ENCODE measurements around the gene RAPGEF1.

Gene RAPGEF1

DNA sequence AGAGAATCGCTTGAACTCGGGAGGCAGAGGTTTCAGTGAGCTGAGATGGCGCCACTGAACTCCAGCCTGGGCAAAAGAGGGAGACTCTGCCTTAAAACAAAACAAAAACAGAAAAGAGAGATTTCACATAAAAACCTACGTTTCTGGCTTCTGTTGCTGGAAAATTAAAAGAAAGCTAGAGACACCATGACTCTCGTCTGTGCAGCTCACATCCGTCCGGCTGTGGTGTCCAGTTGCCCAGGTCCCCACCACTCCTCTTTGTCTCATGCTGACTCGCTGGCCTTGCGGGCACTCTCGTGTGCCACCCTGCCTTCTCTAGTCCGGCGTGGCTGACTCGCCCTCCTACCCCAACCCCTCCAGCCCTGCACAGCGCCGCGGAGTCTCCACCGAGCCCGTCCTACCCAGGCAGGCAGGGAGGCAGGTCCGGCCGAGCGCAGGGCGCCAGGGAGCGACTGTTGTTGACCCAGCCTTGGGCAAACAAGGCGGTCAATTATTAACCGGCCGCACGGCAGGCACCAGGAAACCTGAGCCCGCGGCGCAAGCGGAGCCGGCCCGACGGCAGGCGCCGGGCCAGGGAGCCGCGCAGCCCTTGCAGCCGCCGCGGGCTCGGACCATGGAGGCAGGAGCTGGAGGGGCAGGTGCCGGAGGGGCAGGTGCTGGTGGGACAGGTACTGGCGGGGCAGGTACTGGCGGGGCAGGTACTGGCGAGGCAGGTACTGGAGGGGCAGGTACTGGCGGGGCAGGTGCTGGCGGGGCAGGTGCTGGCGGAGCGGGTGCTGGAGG is 194.7 kb downstream of the RAPGEF1 start, which contains the start of gene PRRT1B:
Gene PRRT1B, plus strand, starts transcription at position 521 of the 783 bp plus-strand sequence. Its CDS starts 93 bp downstream, at position 614.
- DNase-seq (ENCODE audit: low read depth in 2 of 3, low spot score in 1 of 3), result no peak

- no peak for DNase-seq (ENCODE audit: low read depth in 2 of 3, low spot score in 1 of 3)
Observed at GRCh38 chr9:131543141-131543540, 196.7 kb downstream of the RAPGEF1 start.

DNA sequence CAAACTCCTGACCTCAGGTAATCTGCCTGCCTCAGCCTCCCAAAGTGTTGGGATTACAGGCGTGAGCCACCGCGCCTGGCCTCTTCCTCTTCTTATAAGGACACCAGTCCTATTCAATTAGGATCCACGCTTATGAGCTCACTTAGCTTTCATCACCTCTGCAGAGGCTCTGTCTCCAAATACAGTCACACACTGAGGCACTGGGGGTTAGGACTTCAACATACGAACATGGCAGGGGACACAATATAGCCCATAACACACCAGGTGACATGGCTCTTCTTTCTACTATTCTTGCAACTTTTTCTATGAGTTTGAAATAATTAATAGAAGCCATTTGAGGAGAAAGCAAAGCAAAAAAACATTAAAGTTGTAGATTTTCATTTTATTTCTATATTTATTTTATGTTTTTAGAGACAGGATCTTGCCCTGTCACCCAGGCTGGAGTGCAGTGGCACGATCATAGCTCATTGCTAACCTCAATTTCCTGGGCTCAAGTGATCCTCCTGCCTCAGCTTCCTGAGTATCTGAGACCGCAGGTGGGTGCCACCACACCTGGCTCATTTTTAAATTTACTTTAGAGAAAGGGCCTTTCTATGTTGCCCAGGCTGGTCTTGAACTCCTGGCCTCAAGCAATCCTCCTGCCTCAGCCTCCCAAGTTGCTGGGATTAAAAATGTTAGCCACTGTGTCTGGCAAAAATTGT is 200.5 kb downstream of the RAPGEF1 start:
- no peak for DNase-seq (ENCODE audit: low read depth in 2 of 3, low spot score in 1 of 3)

- no peak for DNase-seq (ENCODE audit: low read depth in 2 of 3, low spot score in 1 of 3)
Observed at GRCh38 chr9:131537946-131538345, 201.9 kb downstream of the RAPGEF1 start.

- DNase-seq (ENCODE audit: low read depth in 2 of 3, low spot score in 1 of 3), result no peak
Observed at GRCh38 chr9:131534721-131535237, 205.1 kb downstream of the RAPGEF1 start.

DNA sequence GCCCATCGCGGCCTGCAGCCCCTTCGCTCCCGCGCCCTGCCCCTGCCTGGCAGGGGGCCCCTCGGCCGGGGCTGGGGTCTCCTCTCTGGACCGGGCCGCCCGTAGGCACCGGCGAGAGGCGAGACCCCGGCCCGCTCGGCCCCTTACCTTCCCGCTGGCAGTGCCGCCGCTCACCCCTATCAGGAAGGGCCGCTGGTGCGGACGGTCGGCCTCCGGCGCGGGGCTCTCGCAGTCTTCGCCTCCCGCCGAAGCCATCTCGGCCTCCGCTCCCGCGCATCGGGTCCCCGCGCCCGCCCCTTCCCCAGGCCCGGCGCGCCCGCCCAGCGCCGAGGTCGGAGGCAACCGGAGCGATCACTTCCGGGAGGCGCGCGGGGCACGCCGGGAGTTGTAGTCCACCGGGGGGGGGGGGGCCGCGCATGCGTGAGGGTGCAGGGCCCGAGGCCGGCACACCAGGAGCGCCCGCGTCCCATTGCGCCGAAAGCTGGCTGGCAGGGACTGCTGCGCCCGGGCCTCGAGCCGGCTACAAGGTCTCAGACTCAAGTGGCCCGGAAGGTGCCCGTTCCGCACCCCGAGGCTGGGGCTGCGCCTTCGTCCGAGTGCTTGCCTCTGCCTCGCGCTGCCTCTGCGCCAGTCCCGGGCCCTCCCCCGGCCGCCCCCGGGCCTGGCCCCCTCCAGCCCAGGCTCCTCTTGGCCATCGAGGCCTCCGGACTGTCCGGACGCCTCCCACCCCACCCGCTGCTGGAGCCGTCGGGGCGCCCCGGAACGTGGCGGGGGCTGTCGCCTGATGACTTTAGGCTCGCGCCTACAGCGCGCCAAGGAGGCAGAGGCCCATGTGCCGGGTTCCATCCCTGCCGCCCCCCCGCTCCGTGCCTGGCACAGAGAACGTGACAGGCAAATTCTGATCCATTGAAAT is 208.7 kb downstream of the RAPGEF1 start, which contains the start of gene UCK1:
Gene UCK1, minus strand, starts transcription at position 344 of the 913 bp plus-strand sequence. Its CDS starts 89 bp downstream, at position 255.
- peak; percentile 48 to 71 (median 56) for DNase-seq (ENCODE audit: low read depth in 2 of 3, low spot score in 1 of 3)

DNA sequence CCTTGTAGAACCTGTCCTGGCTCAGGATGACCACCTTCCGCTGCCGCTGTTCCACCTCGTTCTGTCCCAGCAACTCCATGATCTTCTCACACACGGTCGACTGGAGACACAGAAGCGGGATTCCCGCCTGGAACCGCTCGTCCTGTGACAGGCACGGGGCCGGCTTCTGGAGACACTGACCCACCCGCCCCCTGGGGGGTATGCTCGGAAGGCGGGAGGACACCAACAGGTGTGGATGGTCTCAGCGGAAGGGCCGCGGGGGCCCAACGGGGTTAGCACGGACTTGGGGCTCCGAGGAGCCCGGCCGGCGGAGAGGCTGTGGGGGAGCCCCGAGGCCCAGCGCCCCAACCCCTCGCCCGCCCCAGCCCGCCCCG is 209.3 kb downstream of the RAPGEF1 start:
- peak in 1 of 3 donors; percentile 12 for DNase-seq (ENCODE audit: low read depth in 2 of 3, low spot score in 1 of 3)

- DNase-seq (ENCODE audit: low read depth in 2 of 3, low spot score in 1 of 3), result no peak
Observed at GRCh38 chr9:131529597-131530545, 210.0 kb downstream of the RAPGEF1 start.

- no peak for DNase-seq (ENCODE audit: low read depth in 2 of 3, low spot score in 1 of 3)
Observed at GRCh38 chr9:131528886-131529505, 210.9 kb downstream of the RAPGEF1 start.

GRCh38 chr9:131528186-131528585 is 211.7 kb downstream of the RAPGEF1 start:
- DNase-seq (ENCODE audit: low read depth in 2 of 3, low spot score in 1 of 3), result no peak
